GM12872 (cell line): ENCODE data around the gene APOB.

ENCODE experiments used
- TF ChIP-seq, protein P1 (sequence below): IDR thresholded peaks from 3 replicates; pipeline ENCODE4 v1.5.1; 2011; ENCODE audit warnings: low read depth, mild to moderate bottlenecking, low read length, moderate library complexity; ENCODE audit not compliant: insufficient read depth

The APOB gene

DNA sequence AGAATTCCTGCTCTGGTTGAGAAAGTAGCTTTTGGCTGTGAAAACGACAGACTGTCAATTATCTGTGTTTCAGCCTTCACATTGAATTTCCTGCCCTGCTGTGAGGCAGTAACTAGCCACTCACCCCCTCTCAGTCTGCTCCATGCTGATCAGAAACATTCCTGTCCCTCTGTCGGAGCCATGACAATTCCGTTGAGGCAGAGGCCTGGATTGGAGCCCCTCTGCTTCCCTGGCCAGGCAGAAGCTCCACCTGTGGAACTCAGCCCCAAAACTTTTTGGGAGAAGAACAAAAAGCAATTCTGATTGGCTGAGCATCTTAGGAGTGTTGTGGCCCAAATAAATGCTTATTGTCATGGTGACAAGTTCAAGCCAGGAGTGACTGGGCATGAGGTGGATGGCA is 60.0 kb downstream of the APOB start:
- TF ChIP-seq, protein P1, sequence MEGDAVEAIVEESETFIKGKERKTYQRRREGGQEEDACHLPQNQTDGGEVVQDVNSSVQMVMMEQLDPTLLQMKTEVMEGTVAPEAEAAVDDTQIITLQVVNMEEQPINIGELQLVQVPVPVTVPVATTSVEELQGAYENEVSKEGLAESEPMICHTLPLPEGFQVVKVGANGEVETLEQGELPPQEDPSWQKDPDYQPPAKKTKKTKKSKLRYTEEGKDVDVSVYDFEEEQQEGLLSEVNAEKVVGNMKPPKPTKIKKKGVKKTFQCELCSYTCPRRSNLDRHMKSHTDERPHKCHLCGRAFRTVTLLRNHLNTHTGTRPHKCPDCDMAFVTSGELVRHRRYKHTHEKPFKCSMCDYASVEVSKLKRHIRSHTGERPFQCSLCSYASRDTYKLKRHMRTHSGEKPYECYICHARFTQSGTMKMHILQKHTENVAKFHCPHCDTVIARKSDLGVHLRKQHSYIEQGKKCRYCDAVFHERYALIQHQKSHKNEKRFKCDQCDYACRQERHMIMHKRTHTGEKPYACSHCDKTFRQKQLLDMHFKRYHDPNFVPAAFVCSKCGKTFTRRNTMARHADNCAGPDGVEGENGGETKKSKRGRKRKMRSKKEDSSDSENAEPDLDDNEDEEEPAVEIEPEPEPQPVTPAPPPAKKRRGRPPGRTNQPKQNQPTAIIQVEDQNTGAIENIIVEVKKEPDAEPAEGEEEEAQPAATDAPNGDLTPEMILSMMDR: no peak

DNA sequence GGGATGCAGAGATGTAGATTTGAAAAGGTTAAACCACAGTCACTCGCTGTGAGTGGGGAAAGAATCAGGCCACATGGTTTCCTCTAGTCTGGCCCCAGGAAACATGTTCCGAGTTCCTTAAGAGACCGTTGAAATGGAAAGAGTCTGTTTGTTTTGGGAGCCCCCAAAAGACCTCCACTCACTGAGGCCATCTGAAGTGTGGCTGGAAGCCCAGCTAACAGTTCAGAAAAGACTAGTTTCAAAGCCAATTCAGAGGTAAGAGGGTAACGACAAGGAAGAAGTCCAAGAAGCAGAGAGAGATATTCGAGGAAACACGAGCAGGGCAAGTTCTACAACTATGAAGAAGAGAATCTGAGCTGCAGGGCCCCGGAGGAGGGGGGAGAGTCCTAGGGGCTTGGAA is 61.0 kb downstream of the APOB start:
- TF ChIP-seq, protein P1: no peak

GRCh38 chr2:20977520-20978180 is 66.2 kb downstream of the APOB start:
- TF ChIP-seq, protein P1: no peak

DNA sequence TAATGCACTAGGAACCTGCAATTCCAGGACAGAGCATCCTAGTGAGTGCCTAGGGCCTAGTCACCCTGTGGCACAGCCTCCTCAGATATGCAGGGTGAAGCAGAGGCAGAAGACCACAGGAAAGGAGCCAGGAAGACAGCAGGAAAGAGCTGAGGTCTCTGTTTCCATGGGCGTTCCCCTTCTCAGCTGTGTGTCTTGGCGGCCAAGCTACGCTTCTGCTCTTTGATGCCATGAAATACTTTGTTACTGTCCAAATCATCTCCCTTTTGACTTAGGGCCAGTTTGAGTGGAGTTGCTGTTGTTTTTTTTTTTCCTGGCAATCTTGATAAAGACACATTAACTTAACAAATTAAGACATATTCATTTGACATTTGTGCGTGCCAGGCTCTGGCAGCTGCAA is 67.3 kb downstream of the APOB start:
- TF ChIP-seq, protein P1: no peak

- TF ChIP-seq, protein P1: no peak
These were observed 70.9 kb downstream of the APOB start for GRCh38 chr2:20972792-20973565.

DNA sequence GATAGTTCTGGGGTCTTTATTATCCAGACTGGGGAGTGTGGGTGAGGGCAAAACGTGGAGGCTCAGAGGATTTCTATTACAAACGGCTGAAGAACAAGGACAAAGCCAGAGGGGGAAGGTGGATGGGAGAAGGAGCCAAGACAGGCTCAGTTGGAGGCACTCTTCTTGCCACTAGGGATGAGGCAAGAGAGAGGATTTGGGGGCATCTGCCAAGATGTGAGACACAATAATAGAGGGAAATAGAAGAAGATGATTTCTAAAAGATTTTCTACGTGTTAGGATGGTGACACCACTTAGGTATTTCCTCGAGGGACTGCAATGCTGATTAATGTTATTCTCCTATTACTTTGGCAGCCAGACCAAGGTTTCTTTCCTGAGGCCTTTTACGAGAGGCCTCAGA is 71.8 kb downstream of the APOB start:
- TF ChIP-seq, protein P1: no peak

DNA sequence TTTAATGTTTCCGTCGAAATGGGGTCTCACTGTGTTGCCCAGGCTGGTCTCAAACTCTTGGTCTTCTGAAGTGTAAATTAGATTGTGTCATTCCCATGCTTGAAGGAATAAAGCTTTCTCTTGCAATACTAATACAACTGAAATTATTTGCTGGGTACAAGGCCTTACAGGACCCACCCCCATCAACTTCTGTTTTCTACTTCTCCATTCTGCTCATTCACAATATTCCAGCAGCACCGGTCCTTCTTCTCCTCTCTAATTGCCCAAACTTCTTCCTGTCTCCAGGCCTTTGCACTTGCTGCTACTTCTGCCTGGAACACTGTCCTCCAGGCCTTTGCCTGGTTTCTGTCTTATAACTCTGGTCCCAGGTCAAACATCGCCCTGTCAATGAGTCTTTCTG is 73.8 kb downstream of the APOB start:
- TF ChIP-seq, protein P1: no peak
